Right ventricle myocardium superior (tissue), 1 donor: ENCODE data around the gene TCFL5. TPM values are rescaled to one million over a fixed set of nuclear protein-coding genes. Genes with fewer than 3 reads are reported as not detected.

Experiments
- ATAC-seq: fragments of 200-7000 bp; cut with Tn5 transposase; one replicate; pipeline ENCODE4 v1.9.1; 2020; ENCODE audit warnings: mild to moderate bottlenecking; ENCODE audit not compliant: poor library complexity
- DNase-seq: peaks from one replicate; pipeline ENCODE4 v3.0.0-alpha.2; 2020
- intact Hi-C: fragments of 100-400 bp; cut with DNase I; formaldehyde crosslinking; loops from one replicate; pipeline ENCODE4 v1.11.2; 2022
- total RNA-seq: library from RNA; stranded (reverse); fragmentation: NEBNext Ultra II Directional; extraction: Animal tissue kit (Norgen Biotek cat#: 25700); gene quantifications from one replicate; pipeline ENCODE4 v1.2.1, GENCODE V29; 2021
- donor health status: DM: no; HTN: yes; CAD: no; lungs with severe emphysema.

TCFL5 gene
- total RNA-seq, 1 donor from 2014 or later = 6.1 TPM

DNA sequence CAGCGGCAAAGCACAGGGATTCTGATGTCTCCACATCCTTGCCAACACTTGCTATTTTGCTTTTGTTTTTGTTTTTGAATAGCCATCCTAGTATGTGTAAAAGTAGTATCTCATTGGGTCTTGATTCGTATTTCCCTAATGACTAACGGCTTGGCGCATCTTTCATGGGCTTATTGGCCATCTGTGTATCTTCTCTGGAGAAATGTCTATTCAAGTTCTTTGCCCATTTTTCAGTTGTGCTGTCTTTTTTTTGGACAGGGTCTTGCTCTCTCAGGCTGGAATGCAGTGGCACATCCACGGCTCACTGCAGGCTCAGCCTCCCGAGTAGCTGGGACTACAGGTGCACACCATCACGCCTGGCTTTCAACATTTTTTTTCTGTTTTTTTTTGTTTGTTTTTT is 17.4 kb downstream of the TCFL5 start:
- no peak for DNase-seq
- ATAC-seq = no peak
- intact Hi-C loops = no loop called here

DNA sequence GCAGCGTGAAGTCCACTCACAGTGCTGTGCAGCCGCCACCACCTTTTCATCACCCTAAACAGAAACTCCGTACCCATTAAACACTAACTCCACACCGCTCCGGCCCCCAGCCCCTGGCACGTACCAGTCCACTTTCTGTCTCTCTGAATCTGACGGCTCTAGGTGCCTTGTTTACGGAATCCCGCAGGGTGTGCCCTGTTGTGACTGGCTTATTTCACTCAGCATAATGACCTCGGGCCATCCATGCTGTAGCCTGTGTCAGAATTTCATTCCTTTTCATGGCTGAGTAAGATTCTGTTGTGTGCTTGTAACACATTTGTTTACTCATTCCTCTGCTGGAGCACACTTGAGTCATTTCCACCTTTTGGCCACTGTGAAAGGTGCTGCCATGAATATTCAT is 18.0 kb downstream of the TCFL5 start:
- DNase-seq (no peak), ATAC-seq (no peak)
- intact Hi-C loops = no loop called here

DNA sequence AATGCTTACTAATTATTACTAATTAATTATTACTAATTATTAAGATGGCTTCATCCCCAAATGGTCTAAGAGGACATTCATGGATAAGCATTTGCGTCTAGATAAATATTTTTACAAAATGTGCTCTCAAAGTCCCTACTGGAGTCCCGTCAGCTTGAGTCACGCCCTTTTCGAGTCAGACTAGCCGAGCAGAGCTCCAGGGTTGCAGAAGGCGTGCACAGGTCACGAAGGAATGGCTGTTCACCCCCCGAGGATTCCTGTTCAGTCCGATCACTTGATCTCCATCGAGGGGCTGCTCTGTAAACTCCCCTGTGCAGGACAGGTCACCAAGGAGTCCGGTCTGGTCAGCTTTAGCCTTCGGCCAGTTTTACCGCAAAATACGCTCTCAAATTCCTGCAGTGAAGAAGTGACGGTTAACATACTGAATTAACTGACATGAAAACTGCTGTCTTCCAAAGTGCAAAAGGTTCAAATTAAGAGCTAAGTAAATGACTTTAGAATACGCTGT is 19.9 kb downstream of the TCFL5 start:
- intact Hi-C loops = no loop called here
- no peak for DNase-seq
- no peak for ATAC-seq

DNA sequence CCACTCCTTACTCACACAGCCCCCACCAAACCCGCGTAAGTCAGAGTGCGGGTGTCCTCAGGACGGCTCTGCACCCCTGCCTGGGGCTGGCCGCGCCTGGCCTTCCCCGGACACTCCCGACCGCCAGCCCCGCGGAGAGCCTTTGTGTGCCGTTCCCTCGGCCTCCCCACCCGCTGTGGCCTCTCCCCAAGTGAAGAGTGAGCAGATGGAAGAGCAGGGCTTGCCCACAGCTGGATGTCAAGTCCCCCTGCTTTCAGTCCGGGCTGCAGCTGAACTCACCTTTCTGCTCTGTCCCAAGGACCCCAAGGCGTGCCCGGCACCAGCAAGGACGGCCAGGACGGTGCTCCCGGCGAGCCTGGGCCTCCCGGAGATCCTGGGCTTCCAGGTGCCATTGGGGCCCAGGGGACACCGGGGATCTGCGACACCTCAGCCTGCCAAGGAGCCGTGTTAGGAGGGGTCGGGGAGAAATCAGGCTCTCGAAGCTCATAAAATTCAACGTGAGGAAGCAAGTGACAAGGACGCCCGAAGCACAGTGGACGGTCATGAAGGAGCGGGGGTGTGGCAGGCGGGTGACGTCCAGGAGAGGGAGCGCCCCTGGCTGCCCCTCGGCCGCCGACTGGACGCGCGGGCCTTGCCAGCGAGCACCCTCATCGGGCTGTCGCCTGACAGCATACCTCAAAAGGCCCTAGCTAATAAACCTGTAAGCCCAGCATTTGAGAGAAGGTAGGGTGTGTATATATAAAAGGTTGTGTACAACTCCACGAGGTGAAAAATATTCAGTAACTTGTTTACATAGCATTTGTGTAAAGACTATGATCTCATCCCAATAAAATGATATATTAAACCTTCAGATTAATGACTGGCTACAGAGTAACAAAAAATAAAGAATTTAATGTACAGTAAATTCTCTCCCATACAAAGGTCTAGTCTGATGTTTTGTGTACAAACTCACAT is 21.1 kb downstream of the TCFL5 start:
- DNase-seq (no peak), ATAC-seq (no peak)
- intact Hi-C loops = no loop called here

DNA sequence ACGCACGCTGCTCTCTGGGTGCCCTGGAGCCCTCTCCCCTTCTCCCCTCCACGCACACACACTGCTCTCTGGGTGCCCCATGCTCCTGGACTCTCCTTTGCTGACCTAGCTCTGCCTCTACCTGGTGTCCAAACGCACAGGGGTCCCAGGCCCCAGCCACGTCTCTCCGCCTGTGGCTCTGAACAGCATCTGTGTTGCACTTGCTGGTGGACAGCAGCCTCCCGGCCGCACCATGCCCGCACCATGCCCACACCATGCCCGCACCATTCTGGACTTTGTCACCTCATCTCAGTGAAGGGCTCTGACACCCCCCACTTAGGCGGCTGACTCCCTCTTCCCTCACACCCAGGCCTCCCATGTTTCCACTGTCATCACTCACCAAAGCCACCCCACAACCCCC is 21.8 kb downstream of the TCFL5 start:
- DNase-seq (no peak), ATAC-seq (no peak)
- intact Hi-C loops = no loop called here

DNA sequence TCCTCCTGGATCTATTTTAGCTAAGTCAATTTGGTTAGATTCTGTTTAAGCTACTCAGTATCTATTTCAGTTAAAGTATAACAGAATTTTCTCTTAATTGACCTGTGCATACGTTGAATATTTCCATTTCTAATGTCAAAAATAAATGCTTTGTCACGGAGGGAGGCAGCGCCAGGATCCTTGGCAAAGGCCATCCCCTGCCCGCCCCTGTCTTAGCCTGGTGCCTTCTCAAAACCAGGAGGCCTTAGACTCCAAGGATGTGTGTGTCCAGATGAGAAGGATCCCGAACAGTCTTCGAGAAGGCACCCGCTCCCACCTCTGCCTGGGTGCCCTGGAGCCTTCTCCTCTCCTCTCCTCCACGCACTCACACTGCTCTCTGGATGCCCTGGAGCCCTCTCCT is 22.4 kb downstream of the TCFL5 start:
- intact Hi-C loops = no loop called here
- DNase-seq (peak; percentile 6), ATAC-seq (no peak)

DNA sequence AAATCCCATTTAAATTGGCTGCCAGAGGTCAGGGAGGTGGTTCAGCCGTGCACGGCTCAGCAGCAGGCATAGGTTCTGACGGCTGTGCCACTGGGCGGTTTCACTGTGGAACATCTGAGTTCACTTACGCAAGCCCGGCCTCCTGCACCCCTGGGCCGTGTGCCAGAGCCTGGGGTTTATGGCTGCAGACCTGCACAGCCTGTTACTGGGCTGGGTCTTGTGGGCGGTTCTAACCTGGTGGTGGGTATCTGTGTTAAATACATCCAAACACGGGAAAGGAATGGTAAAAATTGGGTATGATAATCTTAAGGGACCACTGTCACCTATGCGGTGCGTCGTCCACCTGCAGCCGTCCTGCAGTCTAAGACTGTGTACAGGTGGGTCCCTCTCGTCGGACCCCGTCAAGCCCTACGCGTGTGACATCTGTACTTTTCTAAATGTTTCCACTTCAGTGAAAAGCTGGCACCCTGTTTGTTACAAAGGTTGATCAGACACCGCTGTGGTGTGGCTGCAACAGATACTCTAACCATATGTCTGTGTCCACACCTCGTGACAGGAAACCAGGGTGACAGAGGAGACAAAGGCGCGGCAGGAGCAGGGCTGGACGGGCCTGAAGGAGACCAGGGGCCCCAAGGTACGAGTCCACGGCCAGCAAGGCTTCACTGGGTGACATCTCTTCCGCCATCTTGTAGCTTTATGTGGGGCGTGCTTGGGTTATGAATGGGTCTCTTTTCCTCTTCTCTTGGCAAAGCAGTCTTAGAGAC is 23.3 kb downstream of the TCFL5 start:
- peak; percentile 51 for DNase-seq
- intact Hi-C loops = no loop called here
- ATAC-seq = peak; percentile 61

DNA sequence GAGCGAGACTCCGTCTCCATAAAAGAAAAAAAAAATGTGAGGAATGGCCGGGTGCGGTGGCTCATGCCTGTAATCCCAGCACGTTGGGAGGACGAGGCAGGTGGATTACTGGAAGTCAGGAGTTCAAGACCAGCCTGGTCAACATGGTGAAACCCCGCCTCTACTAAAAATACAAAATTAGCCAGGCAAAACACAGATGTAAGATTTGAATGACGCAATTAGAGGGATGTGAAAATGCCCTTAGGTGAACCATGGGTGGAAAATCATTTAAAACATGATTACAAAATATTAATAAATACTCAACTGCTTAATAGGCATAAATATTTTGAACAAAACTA is 23.9 kb downstream of the TCFL5 start:
- intact Hi-C loops = no loop called here
- ATAC-seq = no peak
- DNase-seq = peak; percentile 15

DNA sequence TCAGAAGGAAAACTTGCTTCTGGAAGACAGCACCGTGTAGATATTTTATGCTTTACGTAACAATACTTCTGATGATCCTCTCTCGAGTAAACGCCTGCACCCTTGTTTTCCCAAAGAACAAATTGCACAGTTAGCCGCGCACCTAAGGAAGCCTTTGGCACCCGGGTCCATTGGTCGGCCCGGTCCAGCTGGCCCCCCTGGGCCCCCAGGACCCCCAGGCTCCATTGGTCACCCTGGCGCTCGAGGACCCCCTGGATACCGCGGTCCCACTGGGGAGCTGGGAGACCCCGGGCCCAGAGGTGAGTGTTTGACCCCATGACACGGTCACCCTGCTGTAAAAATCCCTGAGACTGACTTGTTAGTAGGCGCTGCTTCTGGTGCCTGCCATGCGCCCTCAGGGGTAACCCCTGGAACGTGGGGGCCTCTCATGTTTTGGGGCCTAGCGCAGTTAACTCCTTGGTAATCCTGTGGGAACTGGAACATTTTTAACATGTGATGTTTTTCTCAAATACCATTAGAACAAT is 24.6 kb downstream of the TCFL5 start:
- ATAC-seq = no peak
- intact Hi-C loops = no loop called here
- DNase-seq = peak; percentile 33

DNA sequence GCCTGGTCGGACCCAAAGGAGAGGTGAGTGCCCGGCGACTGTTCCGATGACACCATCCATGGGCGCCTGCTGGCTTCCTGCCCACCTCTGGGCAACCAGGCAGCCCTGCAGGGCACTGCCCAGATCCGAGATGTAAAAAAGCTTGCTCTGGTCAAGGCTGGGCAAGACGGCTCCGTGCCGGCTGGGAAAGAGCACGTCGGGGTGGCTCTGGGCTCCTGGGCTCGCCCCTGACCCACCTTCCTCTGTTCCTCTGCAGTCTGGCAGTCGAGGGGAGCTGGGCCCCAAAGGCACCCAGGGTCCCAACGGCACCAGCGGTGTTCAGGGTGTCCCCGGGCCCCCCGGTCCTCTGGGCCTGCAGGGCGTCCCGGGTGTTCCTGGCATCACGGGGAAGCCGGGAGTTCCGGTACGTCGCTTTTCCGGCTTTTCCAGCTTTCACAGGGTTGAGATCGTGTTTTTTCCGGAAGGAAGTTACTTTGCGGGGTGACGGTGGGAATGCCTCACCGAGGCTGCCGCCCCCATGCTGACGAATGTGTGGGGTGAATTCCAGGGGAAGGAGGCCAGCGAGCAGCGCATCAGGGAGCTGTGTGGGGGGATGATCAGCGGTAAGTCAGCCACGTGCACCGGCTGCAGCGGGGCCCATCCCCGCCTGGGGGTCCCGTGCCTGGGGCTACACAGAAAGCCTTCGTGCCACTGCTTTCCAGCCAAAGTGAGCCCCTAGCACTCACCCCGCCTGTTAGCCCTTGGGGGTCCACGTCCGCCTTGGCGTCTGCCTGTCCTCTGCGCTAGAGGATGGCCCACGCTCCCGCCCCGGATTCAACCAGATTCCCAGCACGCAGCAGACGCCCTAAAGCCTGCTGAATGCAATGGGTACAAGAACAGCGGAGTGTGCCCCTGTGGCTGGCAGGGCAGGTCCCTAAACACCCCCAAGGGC is 25.4 kb downstream of the TCFL5 start:
- ATAC-seq = no peak
- intact Hi-C loops = no loop called here
- DNase-seq = peak; percentile 31

DNA sequence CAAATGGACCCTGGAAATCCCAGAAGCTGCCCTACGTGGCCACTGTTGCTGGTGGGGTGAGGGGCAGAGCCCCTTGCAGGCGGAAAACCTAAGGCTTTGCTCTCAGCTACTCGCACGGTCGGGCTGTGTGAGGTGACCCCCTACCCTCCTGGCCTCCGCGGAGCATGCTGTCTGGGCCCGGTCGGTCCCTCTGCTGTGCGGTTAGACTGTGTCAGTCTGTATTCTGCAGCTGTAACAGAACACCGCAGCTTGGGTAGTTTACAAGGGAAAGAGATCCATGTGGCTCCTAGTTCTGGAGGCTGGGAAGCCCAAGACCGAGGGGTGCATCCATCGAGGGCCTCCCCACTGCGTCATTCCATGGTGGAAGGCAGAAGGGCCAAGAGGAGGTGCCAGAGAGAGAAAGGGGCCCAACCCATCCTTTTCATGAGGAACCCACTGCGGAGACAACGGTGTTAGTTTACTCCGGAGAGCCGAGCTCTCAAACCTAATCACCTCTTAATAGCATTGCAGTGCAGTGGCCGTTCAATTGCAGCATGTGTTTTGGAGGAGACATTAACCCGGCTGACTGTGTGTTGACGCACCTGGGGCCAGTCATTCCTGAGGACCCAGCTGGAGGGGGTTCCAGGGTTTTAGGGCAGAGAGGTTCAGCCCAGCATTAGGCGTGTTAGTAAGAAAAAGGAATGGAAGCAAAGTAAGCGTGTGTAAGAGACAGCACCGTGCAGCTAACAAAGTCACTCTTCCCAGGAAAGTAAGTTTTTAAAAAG is 26.5 kb downstream of the TCFL5 start:
- ATAC-seq (no peak), DNase-seq (peak; percentile 20)
- intact Hi-C loops = no loop called here

DNA sequence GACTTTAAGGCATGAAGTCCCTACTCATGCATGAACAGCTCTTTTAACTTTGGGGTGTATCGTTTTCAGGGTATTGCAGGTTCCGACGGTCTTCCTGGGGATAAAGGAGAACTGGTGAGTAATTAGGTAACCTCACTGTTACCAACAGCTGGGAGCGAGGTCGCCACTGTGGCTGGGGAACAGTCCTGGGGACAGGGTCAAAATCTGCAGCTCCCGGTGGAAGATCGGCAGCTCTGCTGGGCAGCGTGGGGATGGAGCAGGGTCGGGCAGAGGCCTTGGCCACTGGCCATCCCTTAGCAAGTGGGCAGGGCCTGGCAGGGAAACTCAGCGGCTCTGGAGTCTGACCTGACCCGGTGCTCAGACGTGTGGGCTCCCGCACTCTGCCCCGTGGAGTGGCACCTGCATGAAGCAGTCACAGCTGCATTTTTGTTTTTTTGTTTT is 28.7 kb downstream of the TCFL5 start:
- DNase-seq = peak; percentile 40
- no peak for ATAC-seq
- intact Hi-C loops = no loop called here

DNA sequence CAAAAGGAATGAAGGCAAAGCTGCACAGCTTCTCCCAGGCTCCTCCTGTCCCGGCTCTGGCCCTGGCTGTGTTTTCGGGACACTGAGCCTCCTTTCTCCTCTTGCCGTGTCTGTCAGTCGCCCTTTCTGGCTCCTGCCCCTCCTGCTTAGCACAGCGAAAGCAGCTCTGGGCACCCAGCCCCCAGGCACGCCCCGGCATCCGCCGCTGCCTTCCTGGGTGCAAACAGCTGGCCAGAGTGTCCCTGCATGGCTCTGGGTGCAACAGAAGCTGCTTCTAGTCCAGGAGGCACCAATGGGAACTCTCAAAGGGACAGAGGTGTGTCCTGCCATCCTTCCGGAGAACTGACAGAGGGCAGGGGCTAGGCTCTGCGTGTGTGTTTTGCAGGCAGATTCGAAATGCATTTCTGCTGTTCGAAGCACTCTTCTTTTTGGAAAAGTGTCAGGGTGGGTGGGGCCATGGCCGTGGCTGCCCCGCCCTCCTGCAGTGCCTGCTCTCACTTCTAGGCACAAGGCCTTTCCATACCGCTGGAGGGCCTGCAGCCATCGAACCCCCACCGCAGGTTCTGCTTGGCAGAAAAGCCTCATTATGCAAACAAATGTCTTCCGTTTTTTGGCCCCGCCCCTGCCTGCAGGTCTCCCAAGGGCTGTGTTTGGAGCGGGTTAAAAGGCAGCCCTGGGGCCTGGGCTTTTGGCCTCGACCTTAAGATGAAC is 29.3 kb downstream of the TCFL5 start:
- ATAC-seq (peak; percentile 32), DNase-seq (peak; percentile 61)
- intact Hi-C loops = no loop called here

DNA sequence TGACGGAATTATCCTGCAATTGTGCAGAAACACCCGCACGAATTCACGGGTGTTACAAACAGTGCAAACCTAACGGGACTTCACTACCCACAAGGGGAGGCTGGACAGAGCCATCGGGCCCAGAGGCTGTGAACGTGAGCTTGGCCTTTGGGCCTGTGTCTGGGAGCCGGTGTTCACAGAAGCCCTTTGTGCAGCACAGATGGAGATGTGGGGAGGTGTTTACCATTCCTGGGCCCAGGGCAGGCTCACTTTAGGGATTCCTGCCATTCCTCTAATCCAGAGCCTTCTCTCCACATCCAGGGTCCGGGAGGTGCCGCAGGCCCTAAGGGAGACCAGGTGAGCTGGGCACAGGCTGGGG is 29.8 kb downstream of the TCFL5 start:
- DNase-seq = no peak
- ATAC-seq = no peak
- intact Hi-C loops = no loop called here

DNA sequence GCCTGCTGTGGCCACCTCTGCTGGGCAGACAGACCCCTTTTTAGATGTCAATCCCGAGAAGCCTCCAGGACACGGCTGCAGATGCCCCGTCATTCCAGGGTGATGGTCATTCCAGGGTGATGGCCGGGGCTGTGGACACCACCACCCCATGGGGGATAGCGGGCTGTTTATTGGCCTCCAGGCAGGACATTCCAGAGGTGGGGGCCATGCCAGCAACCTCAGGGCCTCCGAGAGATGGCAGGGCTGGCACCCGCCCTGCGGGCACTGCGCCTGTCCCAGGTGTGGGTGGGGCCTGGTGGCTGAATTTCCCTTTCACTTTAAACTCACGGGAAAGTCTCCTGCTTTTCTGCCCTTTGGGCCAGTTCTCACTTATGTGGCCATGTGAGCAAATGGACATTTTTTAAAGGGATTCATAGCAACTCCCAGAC is 30.2 kb downstream of the TCFL5 start:
- intact Hi-C loops = no loop called here
- no peak for DNase-seq
- ATAC-seq = peak; percentile 19

DNA sequence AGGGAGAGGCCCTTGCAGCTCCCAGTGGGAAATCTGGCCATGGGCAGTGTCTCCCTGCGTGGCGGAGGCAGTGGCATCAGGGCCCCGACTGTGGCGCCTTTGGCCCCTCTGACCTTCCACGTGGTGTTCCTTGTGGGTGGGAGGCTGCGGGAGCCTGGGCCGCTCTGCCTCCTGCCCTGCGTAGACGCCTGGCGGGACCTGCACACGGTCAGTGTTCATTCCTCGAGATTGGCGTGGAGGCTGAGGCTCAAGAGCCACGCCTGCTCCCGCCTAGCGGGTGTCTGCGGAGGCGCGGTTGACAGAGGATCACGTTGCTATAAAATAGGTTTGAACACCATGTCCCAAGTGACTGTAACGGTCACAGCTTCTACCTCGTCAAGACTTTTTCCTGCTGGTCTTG is 30.8 kb downstream of the TCFL5 start:
- DNase-seq (peak; percentile 23), ATAC-seq (no peak)
- intact Hi-C loops = no loop called here

DNA sequence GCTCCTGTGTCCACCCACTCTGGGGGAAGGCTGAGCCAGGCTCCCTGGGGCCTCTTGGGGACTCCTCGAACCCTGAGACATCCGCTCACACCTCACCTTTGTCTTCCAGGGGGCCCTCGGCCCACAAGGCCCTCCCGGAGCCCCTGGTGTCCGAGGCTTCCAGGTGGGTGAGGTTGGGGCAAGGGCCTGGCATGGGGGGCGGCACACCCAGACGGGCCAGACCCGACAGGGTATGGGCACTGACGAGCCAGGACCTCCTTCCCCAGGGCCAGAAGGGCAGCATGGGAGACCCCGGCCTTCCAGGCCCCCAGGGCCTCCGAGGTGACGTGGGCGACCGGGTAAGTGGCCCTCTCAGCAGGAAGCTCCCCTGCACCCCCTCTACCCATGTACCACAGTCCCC is 31.4 kb downstream of the TCFL5 start:
- DNase-seq = peak; percentile 18
- intact Hi-C loops = no loop called here
- ATAC-seq = no peak
